ENCODE results near the gene ABHD17A.

The ABHD17A gene

GRCh38 chr19:1863638-1864479 is 21.4 kb downstream of the ABHD17A start:
- no peak for DNase-seq (ENCODE audit: low read depth)

GRCh38 chr19:1863328-1863637 is 22.0 kb downstream of the ABHD17A start, which contains the start of gene KLF16:
Gene KLF16, minus strand, starts transcription at chr19:1863579. Its CDS starts 82 bp downstream, at chr19:1863497.
- DNase-seq (ENCODE audit: low read depth), result no peak

- DNase-seq (ENCODE audit: low read depth), result no peak
Observed at GRCh38 chr19:1862424-1863327, 22.6 kb downstream of the ABHD17A start.

- no peak for DNase-seq (ENCODE audit: low read depth)
Observed at GRCh38 chr19:1862068-1862423, 23.2 kb downstream of the ABHD17A start.

GRCh38 chr19:1861599-1862031 is 23.7 kb downstream of the ABHD17A start:
- DNase-seq (ENCODE audit: low read depth), result no peak

DNA sequence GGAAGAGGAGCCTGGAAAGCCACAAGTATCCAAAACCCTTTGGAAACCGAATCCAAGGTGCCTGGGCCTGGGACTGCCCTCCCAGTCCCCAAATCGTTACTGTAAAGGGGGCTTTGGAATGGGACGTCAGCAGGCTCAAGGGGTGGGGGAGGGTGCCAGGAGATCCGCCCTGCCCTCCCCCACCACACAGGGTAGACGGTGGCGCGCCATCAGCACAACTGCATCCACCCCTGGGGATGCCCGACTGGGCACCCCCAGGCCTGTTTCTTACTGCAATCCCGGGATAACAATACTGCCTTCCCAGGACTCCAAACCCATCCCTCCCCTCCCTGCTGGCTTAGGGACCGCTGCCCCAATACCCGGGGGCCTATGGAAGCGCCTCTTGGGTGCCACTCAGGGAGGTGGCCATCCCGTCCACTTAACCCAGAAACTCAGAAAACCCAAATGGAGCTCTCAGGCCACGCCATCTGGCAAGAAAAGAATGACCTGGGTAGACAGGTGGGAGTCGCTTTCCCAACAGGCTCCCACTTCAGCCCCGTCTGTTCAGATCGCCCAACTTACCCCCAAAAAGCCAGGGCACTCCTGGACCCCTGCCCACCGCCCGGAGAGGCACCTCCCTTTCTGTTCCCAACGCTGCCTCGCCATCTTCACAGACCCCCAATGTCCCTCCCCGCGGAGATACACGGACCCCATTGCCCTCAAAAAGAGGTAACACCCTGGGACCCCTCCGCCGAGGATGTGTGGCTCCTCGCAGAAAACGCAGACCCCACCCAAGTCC is 24.3 kb downstream of the ABHD17A start:
- DNase-seq (ENCODE audit: low read depth), result no peak

DNA sequence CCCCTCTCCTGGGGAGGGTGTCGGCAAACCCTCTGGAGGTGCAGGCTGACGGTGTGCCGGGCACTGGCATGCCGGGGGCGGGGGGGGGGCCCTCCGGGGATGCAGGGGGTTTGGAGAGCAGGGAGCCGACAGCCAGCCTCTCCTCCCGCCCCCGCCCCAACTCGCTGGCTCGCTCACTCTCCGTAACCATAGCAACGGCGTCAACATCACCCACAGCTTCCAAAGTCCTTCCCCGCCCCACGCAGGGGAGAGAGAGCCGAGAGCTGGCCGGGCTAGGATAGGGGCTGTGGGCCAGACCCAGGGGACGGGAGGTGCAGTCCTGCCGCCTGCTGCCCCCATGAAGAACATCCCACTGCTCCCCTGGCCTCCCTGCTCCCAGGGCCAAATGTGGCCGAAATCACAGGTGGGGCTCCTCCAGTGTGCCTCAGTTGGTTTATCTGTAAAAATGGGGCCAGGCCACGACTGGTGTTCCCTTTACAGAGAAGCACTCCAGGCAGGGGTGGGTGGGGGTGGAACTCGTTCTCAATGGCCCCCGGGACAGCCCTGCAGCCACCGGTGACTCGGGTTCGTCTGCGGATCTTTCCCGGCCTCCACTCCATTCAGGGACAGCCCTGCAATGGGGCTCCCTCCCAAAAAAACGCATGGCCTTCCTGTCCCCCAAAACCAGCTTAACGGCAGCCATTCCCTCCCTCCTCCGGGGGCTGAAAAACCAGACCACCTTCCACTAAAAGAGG is 25.1 kb downstream of the ABHD17A start:
- no peak for DNase-seq (ENCODE audit: low read depth)

- DNase-seq (ENCODE audit: low read depth), result no peak
Observed at GRCh38 chr19:1859331-1859781, 25.9 kb downstream of the ABHD17A start.

DNA sequence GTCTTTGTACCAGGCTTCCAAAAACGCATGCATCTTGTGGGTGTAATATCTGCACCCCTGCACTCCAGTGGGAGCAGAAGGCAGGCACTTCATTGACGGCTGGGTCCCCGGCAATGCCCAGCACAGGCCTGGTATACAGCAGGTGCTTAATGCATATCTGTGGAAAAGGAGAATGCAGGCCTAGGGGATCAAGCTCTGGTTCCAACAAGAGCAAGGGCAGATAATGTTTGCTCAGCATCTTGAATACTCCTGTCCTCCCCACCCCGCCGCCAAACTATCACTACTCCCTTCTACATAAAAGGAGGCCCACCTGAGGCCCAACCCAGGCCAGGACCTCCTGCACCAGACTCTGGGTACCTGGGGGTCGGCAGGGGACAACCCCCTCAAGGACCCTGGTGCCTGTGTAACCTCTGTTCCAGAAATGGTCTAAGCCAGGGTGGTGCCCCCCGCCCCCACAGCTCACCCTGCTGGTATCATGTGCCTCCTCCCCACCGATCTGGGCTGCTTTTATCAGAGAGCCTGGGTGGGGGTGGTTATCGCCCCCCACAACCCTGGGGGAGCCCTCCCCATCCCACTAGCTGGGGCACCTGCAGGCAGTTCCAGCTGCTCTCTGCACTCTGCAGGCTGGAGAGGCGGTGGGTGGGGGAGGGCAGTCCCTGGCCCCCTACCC is 26.7 kb downstream of the ABHD17A start:
- DNase-seq (ENCODE audit: low read depth), result no peak

- no peak for DNase-seq (ENCODE audit: low read depth)
Observed at GRCh38 chr19:1857648-1858326, 27.5 kb downstream of the ABHD17A start.

DNA sequence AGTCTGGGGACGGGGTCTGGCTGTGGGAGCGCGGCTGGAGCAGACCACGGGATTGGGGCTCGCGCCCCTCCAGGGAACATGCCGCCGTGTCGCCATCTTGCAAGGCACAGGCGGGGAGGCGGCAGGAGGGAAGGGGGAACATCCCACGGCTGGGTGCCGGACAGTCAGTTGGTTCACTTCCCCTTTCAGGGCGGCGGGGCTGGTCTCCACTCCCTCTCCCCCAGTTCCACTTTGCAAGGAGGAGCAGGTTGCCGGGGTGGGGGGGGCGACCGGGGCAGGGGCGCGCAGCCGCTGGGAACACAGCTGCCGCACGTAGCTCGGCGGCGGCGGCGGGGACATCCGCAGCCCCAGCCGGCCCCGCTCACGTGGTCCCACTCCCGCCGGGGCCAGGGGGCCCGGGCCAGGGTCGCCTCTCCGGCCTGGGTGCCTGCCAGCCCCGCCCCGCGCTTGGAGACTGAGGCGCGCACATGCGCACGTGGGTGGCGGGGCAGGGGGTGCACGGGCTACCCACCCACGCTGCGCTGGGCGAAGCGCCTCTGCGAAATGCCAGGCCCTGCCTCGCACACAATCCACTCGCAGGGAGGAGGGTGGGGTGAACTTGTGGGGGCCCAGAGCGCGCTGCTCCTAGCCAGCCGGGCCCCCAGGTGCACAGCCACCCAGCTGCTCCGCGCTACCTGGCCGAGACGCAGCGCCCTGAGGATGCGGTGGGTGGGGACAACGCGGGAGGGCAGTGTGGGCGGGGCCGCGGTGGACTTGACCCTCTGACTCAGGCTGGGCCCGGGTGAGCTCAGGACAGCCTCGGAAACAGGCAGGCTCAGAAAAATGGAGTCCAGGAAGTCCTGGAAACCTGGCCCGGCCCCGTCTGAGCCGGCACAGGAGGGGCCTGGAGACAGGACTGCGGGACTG is 28.3 kb downstream of the ABHD17A start:
- DNase-seq (ENCODE audit: low read depth), result no peak

DNA sequence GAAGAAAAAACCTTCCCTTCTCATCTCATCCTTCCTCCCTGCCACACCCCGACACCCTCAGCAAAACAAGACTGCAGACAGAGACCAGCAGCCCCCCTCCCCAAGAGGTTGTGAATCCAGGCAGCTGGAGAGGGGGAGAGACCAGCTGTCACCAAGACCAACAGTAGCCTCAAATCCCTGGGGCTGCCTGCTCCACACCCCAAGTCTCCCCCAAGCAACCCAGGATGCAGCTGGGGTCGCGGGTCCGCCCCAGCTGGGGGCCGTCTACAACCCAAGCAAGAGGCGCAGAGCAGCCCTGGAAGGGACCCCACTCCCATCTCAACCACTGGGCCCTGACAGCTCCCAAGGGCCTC is 29.0 kb downstream of the ABHD17A start:
- DNase-seq (ENCODE audit: low read depth), result no peak

DNA sequence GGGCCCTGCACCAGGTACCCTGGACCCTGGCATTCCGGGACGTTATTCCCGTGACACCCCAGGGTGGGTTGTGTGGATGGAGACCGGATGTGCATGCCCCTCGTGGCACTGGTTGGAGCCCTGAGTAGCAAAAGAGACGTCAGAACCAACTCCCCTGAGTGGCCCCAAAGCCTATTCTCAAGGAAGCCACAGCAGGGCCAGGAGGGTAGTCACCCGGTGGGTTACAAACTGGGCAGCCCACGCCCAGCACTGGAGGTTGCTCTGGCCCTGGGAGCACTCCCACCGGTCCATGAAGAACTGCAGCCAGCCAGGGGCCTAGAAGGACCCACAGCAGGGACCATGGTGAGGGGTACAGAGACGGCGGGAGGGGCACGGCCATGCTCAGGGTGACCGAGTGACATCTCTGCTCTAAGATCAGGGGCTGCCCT is 29.5 kb downstream of the ABHD17A start:
- DNase-seq (ENCODE audit: low read depth), result no peak

DNA sequence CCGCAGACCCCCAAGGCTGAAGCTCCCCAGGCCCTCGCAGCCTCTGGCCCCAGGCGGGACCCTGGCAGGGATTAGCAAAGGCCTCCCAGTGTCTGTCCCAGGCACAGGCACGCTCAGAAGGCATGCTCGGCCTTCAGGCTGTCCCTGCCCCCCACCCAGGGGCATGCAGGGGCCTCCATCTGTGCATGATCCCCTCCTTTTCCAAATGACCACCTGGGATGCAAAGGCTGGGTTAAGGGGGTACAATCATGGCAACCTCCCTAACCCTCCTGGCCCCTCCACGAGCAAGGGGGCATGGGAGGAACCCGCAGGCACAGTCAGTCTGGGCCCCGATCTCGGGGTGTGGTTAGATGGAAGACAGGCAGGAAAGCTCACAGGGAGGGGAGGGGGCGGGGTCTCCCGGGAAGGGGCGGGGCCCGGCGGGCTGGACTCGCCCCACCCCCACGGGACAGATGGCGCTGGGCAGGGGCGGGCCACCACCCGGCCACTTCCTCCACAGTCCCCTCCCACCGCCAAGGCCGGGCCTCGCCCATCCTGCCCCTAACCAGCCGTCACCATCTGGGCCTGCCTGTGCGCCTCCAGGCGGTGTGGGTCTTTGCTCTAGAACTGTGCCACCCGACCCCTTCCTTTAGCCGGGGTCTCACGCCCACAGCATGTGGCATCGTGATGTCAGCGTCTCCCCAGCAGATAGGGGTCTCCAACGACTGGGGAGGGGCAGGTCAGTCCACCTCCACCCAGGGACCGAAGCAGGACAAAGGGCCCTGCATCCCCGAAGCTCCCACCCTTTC is 30.1 kb downstream of the ABHD17A start:
- no peak for DNase-seq (ENCODE audit: low read depth)

- DNase-seq (ENCODE audit: low read depth), result no peak
Observed at GRCh38 chr19:1854542-1855039, 30.7 kb downstream of the ABHD17A start.

- DNase-seq (ENCODE audit: low read depth), result no peak
Observed at GRCh38 chr19:1854039-1854541, 31.2 kb downstream of the ABHD17A start.

DNA sequence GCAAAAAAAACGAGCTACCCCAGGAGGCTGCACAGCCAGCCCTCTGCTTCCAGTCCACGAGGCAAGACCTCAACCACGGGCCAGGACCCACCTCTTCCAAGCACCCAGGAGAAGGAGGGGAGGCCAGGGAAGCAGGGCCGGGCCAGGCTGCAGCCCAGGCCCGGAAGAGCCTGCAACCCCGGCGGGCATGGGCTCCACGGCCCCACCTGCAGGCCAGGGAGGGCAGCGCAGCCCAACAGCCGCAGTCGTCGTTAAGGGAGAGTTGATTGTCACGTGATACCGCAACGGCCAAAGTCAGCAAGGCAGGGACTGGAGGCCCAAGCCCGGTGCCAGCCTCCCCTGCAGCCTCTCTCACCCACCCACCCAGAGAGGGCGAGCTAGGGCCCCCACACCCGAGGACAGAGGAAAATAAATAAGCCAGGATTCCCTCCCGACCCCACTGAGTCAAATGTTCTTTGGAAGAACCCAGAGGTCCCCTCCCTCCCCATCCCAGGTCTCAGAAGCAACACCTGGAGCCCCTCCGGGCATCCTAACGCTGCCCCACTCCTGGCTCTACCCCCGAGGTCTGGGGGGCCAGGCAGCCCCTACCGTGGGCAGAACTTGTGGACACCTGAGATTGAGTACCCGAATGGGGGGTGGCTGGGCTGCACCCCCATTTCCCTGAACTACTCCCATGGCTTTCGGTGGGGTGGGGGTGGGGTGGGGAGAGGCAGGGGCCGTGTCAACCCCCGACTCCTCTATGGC is 31.8 kb downstream of the ABHD17A start:
- DNase-seq (ENCODE audit: low read depth), result no peak

All from GM04503 (cell line).